HepG2 (cell line): ENCODE measurements around the gene HOXA10. TPM values are rescaled to one million over a fixed set of nuclear protein-coding genes. Genes with fewer than 3 reads are reported as not detected.

Experiments
- ATAC-seq: fragments of 200-7000 bp; cut with Tn5 transposase; 3 replicates; pipeline ENCODE4 v1.9.1; 2020; ENCODE audit warnings: mild to moderate bottlenecking, moderate library complexity
- BruUV-seq: library from RNA; stranded (reverse); fragments of 400-500 nt; replicated peaks from 2 replicates; lab custom pipeline; 2021; lab: Mats Ljungman, UMichigan
- CTCF ChIA-PET: fragments of 300-600 bp; formaldehyde crosslinking; extraction: SDS; loops from one replicate; lab custom pipeline; 2021; ENCODE audit warnings: low total read pairs, inconsistent platforms, low intra/inter-chr PET ratio; lab: Yijun Ruan, JAX
- POLR2A ChIA-PET: fragments of 350-600 bp; sonication (Branson Sonifier 250); formaldehyde crosslinking; loops from one replicate; lab custom pipeline; 2020; ENCODE audit warnings: antibody characterized with exemption, inconsistent platforms; lab: Yijun Ruan, JAX
- DNase-seq: peaks from one replicate; pipeline ENCODE4 v3.0.0-alpha.2; 2015; ENCODE audit warnings: low spot score
- FAIRE-seq: peaks from 3 replicates; lab custom pipeline; 2011; peaks lifted over from hg19 to GRCh38; lab: Jason Lieb, UNC
- H2AFZ ChIP-seq: one replicate; pipeline ENCODE4 v1.6.1; 2011; ENCODE audit warnings: low read length, inconsistent platforms
- H3K27ac ChIP-seq: fragments of 300-600 bp; 3 replicates; pipeline ENCODE4 v1.8.0; 2011; ENCODE audit warnings: mixed run types, mild to moderate bottlenecking, mixed read lengths, low read length, inconsistent platforms; ENCODE audit not compliant: insufficient read depth; ENCODE audit errors: extremely low read length
- H3K27me3 ChIP-seq, 2 experiments: fragments of 200-600 bp in 1 of 2; 2 replicates in 1 of 2; 3 replicates in 1 of 2; pipeline versions ENCODE4 v1.6.0 to v1.8.0; 2011; ENCODE audit warnings: low read length in 2 of 2, mild to moderate bottlenecking in 2 of 2, moderate library complexity in 2 of 2, inconsistent platforms in 1 of 2; ENCODE audit not compliant: insufficient read depth in 2 of 2, control insufficient read depth in 1 of 2
- H3K36me3 ChIP-seq, 2 experiments: fragments of 200-600 bp in 1 of 2; replicated peaks in 1 of 2; 2 replicates in 1 of 2; 3 replicates in 1 of 2; pipeline versions ENCODE4 v1.5.1 to v1.8.0; 2011; ENCODE audit warnings: low read length in 2 of 2, inconsistent platforms in 1 of 2; ENCODE audit not compliant: insufficient read depth in 2 of 2, control insufficient read depth in 1 of 2
- H3K4me1 ChIP-seq: 2 replicates; pipeline ENCODE4 v1.5.1; 2012; ENCODE audit warnings: low read length, inconsistent platforms; ENCODE audit not compliant: insufficient read depth
- H3K4me2 ChIP-seq: 2 replicates; pipeline ENCODE4 v1.6.0; 2011; ENCODE audit warnings: low read depth, low read length, inconsistent platforms
- H3K4me3 ChIP-seq, 3 experiments: fragments of 200-600 bp in 1 of 3; sonication (generic), shearing (Covaris generic) in 1 of 3; replicated peaks in 1 of 3; 2 replicates each; pipeline ENCODE4 v1.5.1; 2011 to 2016; ENCODE audit warnings: low read length in 3 of 3, inconsistent platforms in 2 of 3, low read depth in 2 of 3, mild to moderate bottlenecking in 2 of 3, control low read depth in 1 of 3, mixed read lengths in 1 of 3; ENCODE audit not compliant: insufficient read depth in 1 of 3
- H3K79me2 ChIP-seq: one replicate; pipeline ENCODE4 v1.6.1; 2011; ENCODE audit warnings: low read length, inconsistent platforms; ENCODE audit not compliant: insufficient read depth
- H3K9ac ChIP-seq: 2 replicates; pipeline ENCODE4 v1.6.0; 2011; ENCODE audit warnings: mild to moderate bottlenecking, low read depth, low read length, inconsistent platforms; ENCODE audit not compliant: insufficient read depth
- H3K9me3 ChIP-seq: 2 replicates; pipeline ENCODE4 v1.5.1; 2012; ENCODE audit warnings: mild to moderate bottlenecking, low read length
- H4K20me1 ChIP-seq: 2 replicates; pipeline ENCODE4 v1.6.0; 2011; ENCODE audit warnings: inconsistent platforms, mild to moderate bottlenecking, low read length, moderate library complexity; ENCODE audit not compliant: insufficient read depth
- FOXC1 ChIP-seq: sonication (generic); formaldehyde crosslinking; IDR thresholded peaks from 2 replicates; pipeline ENCODE4 v1.8.0; 2022; ENCODE audit warnings: mild to moderate bottlenecking, missing genetic modification reagents, borderline replicate concordance
- MZF1 ChIP-seq: sonication (generic); formaldehyde crosslinking; IDR thresholded peaks from 2 replicates; pipeline ENCODE4 v1.8.1; 2023; ENCODE audit warnings: mild to moderate bottlenecking, missing genetic modification reagents, borderline replicate concordance
- SSRP1 ChIP-seq: IDR thresholded peaks from 2 replicates; pipeline ENCODE4 v1.6.1; 2016; ENCODE audit warnings: control low read depth
- ZBTB2 ChIP-seq: sonication (generic); formaldehyde crosslinking; IDR thresholded peaks from 2 replicates; pipeline ENCODE4 v1.8.0; 2022; ENCODE audit warnings: low read depth, missing genetic modification reagents
- ZBTB34 ChIP-seq: sonication (generic); formaldehyde crosslinking; IDR thresholded peaks from 2 replicates; pipeline ENCODE4 v1.8.0; 2022; ENCODE audit warnings: mild to moderate bottlenecking, missing genetic modification reagents
- ZNF451 ChIP-seq: sonication (generic); formaldehyde crosslinking; IDR thresholded peaks from 2 replicates; pipeline ENCODE4 v1.5.0; 2020; ENCODE audit warnings: mild to moderate bottlenecking, missing genetic modification reagents
- ZNF605 ChIP-seq: sonication (generic); formaldehyde crosslinking; IDR thresholded peaks from 2 replicates; pipeline ENCODE4 v1.8.0; 2022; ENCODE audit warnings: mild to moderate bottlenecking, missing genetic modification reagents
- WGBS: methylation state at CpG from one replicate; pipeline ENCODE4 v1.1.6; 2017; ENCODE audit warnings: low lambda C conversion rate; 5-methylcytosine and 5-hydroxymethylcytosine counted together
- in situ Hi-C: cut with HindIII; loops from 2 replicates; pipeline ENCODE4 v1.10.0; 2017; ENCODE audit warnings: low pct_unique_long_range_greater_than_20kb; ENCODE audit not compliant: extremely low pct_ligation_motif_present
- intact Hi-C: fragments of 100-400 bp; cut with micrococcal nuclease; formaldehyde crosslinking; loops from one replicate; pipeline ENCODE4 v1.10.0; 2022; ENCODE audit not compliant: unreplicated experiment
- polyA plus RNA-seq, 8 experiments: library from polyadenylated mRNA; depleted of rRNA in 3 of 8; stranded (reverse) in 7 of 8; unstranded in 1 of 8; fragments of >200 nt; fragmentation: Illumina TruSeq in 4 of 8; extraction: Trizol in 4 of 8; gene quantifications; 2 replicates each; pipeline versions ENCODE4 v1.2.1 to v1.2.3, GENCODE V29; 2011 to 2016; ENCODE audit warnings: low read depth in 4 of 8, missing spikeins in 1 of 8, mixed read lengths in 1 of 8; ENCODE audit not compliant: insufficient read depth in 1 of 8
- total RNA-seq, 5 experiments: library from RNA; depleted of rRNA; stranded (reverse); fragments of >200 nt; fragmentation: Illumina TruSeq; extraction: Trizol; gene quantifications; 2 replicates each; pipeline ENCODE4 v1.2.3, GENCODE V29; 2016; ENCODE audit warnings: low read depth in 1 of 5

HOXA10 gene
- total and polyA plus RNA-seq, 2 of the 13 experiments (the other 11 are each of a cell fraction or from before 2014, with no cell fraction given), result not detected

GRCh38 chr7:27189295-27189996, 15.3 kb upstream of the HOXA10 start:
- Histone ChIP-seq H3K79me2 (no peaks in the 10 kb centered on the region), H3K4me2 (no peak overlapping the region), H3K4me3 (peak overlapping the region in 1 of 3 experiments; percentile 18; a peak in 1 of 6 replicates), H3K27me3 (peaks cover 27 to 92% of the 10 kb centered on the region in 2 experiments), H3K4me1 (peaks cover 21% of the 10 kb centered on the region; the same call in 1 of the 2 replicates), H3K36me3 (no peaks in the 10 kb centered on the region), H3K9ac (no peak overlapping the region), H3K9me3 (no peaks in the 10 kb centered on the region), H3K27ac (no peak overlapping the region), H2AFZ (no peak overlapping the region), H4K20me1 (peaks cover 6% of the 10 kb centered on the region; the same call in 1 of the 2 replicates)
- in situ Hi-C loops, result no loop called here
- no peak for TF ChIP-seq ZNF451
- TF ChIP-seq SSRP1 (CRISPR knock-in tag), result no peak
- TF ChIP-seq ZNF605, result no peak
- TF ChIP-seq FOXC1 (CRISPR knock-in tag), result no peak
- no peak for TF ChIP-seq ZBTB34 (CRISPR knock-in tag)
- TF ChIP-seq MZF1 (CRISPR knock-in tag), result no peak
- TF ChIP-seq ZBTB2 (CRISPR knock-in tag), result no peak
- CTCF ChIA-PET, result no interaction called here
- FAIRE-seq, result no peak
- no TSS peak for BruUV-seq
- intact Hi-C loops, result no loop called here
- POLR2A ChIA-PET, result no interaction called here
- WGBS, result 33% methylated on average over 14 of the region's 22 CpGs
- DNase-seq, result no peak
- no peak for ATAC-seq
